Measurements from ENCODE around the gene PPP1R2.

The PPP1R2 gene

DNA sequence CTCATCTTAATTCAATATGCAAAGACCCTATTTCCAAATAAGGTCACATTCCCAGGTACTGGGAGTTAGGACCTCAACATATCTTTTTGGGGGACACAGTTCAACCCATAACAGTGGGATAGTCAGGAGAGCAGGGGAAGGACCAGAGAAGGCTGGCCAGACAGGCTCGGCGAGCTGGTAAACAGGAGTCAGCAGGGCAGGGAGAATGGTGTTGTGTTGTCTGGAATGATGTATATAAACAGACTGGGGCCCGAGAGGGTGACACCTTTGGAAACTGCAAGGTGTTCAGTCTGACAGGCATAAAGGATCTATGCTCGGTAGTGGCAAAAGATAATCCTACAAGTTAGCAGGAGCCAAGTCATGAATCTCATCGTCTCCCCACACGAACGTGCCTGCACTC, 10.1 kb upstream of the PPP1R2 start:
- H3F3A ChIP-seq (ENCODE audit: low read depth) = no peaks in the 10 kb centered on the region
- H3K27me3 ChIP-seq (ENCODE audit: insufficient read depth, low read length, poor library complexity, severe bottlenecking) = no peaks in the 10 kb centered on the region
- TF ChIP-seq EZH2phosphoT487 (IDR thresholded peaks at IDR 0.05; ENCODE audit: borderline replicate concordance) (no peak), CTCF (conservative IDR thresholded peaks at IDR 0.05; ENCODE audit: low read length) (no peak)
- no peak overlapping the region for H3K4me2 ChIP-seq (ENCODE audit: low read depth, low read length, poor library complexity, severe bottlenecking)
- no peak overlapping the region for H2AFZ ChIP-seq (ENCODE audit: low read length)
- H3K4me3 ChIP-seq (ENCODE audit: low read length, poor library complexity, severe bottlenecking) = no peak overlapping the region
- H3K9me2 ChIP-seq (replicated peaks; ENCODE audit: low read depth, low read length) = no peaks in the 10 kb centered on the region
- no peaks in the 10 kb centered on the region for H3K9me3 ChIP-seq (ENCODE audit: insufficient read depth, low read depth, low read length)
- H3K4me1 ChIP-seq (ENCODE audit: insufficient read depth, low read length, poor library complexity, severe bottlenecking) = peaks cover 29% of the 10 kb centered on the region
- H3K9ac ChIP-seq (ENCODE audit: low read depth, low read length, poor library complexity, severe bottlenecking) = no peak overlapping the region
- no peaks in the 10 kb centered on the region for H4K20me1 ChIP-seq (ENCODE audit: insufficient read depth, low read length, poor library complexity, severe bottlenecking)
- no peaks in the 10 kb centered on the region for H3K79me2 ChIP-seq (ENCODE audit: insufficient read depth, low read length)
- H3K36me3 ChIP-seq (ENCODE audit: insufficient read depth, low read length) = no peaks in the 10 kb centered on the region

- Histone ChIP-seq H3K9me3 (ENCODE audit: insufficient read depth, low read depth, low read length) (no peaks in the 10 kb centered on the region), H4K20me1 (ENCODE audit: insufficient read depth, low read length, poor library complexity, severe bottlenecking) (no peaks in the 10 kb centered on the region), H3K4me2 (ENCODE audit: low read depth, low read length, poor library complexity, severe bottlenecking) (peak overlapping the region; percentile 82), H3K9me2 (replicated peaks; ENCODE audit: low read depth, low read length) (no peaks in the 10 kb centered on the region), H3K4me3 (ENCODE audit: low read length, poor library complexity, severe bottlenecking) (no peak overlapping the region), H3K79me2 (ENCODE audit: insufficient read depth, low read length) (no peaks in the 10 kb centered on the region), H3F3A (ENCODE audit: low read depth) (0 out of 2 replicates have a peak, but pooled peaks cover 4% of the 10 kb centered on the region), H2AFZ (ENCODE audit: low read length) (0 out of 2 replicates have a peak overlapping the region, but pooled peaks have one; percentile 24), H3K27me3 (ENCODE audit: insufficient read depth, low read length, poor library complexity, severe bottlenecking) (no peaks in the 10 kb centered on the region), H3K4me1 (ENCODE audit: insufficient read depth, low read length, poor library complexity, severe bottlenecking) (peaks cover 34% of the 10 kb centered on the region), H3K9ac (ENCODE audit: low read depth, low read length, poor library complexity, severe bottlenecking) (no peak overlapping the region), H3K36me3 (ENCODE audit: insufficient read depth, low read length) (no peaks in the 10 kb centered on the region)
- no peak for TF ChIP-seq CTCF (conservative IDR thresholded peaks at IDR 0.05; ENCODE audit: low read length)
- TF ChIP-seq EZH2phosphoT487 (IDR thresholded peaks at IDR 0.05; ENCODE audit: borderline replicate concordance) = no peak
Measured at GRCh38 chr3:195551381-195551978, 8.4 kb upstream of the PPP1R2 start.

- peak overlapping the region; percentile 24 for H3K9ac ChIP-seq (ENCODE audit: low read depth, low read length, poor library complexity, severe bottlenecking)
- H3F3A ChIP-seq (ENCODE audit: low read depth) = 0 out of 2 replicates have a peak, but pooled peaks cover 4% of the 10 kb centered on the region
- no peaks in the 10 kb centered on the region for H3K27me3 ChIP-seq (ENCODE audit: insufficient read depth, low read length, poor library complexity, severe bottlenecking)
- H4K20me1 ChIP-seq (ENCODE audit: insufficient read depth, low read length, poor library complexity, severe bottlenecking) = no peaks in the 10 kb centered on the region
- H3K9me2 ChIP-seq (replicated peaks; ENCODE audit: low read depth, low read length) = no peaks in the 10 kb centered on the region
- H3K4me2 ChIP-seq (ENCODE audit: low read depth, low read length, poor library complexity, severe bottlenecking) = peak overlapping the region; percentile 82
- no peak for TF ChIP-seq EZH2phosphoT487 (IDR thresholded peaks at IDR 0.05; ENCODE audit: borderline replicate concordance)
- TF ChIP-seq CTCF (conservative IDR thresholded peaks at IDR 0.05; ENCODE audit: low read length) = no peak
- peaks cover 42% of the 10 kb centered on the region for H3K4me1 ChIP-seq (ENCODE audit: insufficient read depth, low read length, poor library complexity, severe bottlenecking)
- peak overlapping the region; percentile 38 for H2AFZ ChIP-seq (ENCODE audit: low read length)
- peak overlapping the region; percentile 58 for H3K4me3 ChIP-seq (ENCODE audit: low read length, poor library complexity, severe bottlenecking)
- no peaks in the 10 kb centered on the region for H3K79me2 ChIP-seq (ENCODE audit: insufficient read depth, low read length)
- H3K36me3 ChIP-seq (ENCODE audit: insufficient read depth, low read length) = no peaks in the 10 kb centered on the region
- H3K9me3 ChIP-seq (ENCODE audit: insufficient read depth, low read depth, low read length) = no peaks in the 10 kb centered on the region
Measured at GRCh38 chr3:195550723-195551122, 7.6 kb upstream of the PPP1R2 start.

Measured in Loucy (cell line).